Non-pigmented ciliary epithelial cell (primary cell): ENCODE data around the gene C1QTNF6.

Experiments
- DNase-seq: peaks from one replicate; pipeline ENCODE4 v3.0.0-alpha.2; 2010; ENCODE audit warnings: low read depth

The C1QTNF6 gene

DNA sequence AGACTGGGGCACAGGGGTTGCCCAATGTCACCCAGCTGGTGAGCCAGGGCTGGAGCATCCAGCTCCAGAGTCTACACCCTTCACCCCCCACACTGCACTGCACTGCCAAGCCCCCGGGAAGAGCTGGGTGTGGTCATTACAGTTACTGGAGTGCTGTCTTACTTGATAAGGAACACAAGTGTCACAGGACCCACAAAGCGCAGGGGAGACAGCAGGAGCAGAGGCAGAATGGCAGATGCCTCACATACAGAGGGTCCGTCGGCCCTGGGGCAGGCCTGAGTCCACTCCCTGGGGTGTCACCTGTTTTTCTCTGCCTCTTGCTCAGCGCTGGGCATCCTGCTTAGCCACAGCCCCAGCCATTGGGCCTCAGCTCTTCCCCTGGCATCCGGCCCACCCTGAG lies 46.1 kb downstream of the C1QTNF6 start:
- no peak for DNase-seq

DNA sequence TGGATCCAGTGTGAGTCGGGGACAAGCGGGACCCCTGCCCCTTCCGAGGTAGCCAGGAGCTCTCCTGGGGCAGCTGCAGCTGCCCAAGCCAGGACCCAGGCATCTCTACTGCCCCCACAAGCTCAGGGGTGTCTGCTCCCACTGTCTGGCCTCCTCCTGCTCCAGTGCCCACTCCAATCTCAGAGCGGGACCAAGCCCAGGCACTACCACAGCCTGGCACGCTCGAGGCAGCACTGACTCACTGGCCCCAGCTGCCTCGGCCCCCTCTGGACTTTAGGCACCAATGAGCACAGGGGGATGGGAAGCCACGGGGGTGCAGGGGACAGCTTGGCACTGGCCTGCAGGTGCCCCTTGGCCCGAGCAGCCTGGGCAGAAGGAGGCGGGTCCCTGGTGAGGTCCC lies 46.6 kb downstream of the C1QTNF6 start:
- no peak for DNase-seq

DNA sequence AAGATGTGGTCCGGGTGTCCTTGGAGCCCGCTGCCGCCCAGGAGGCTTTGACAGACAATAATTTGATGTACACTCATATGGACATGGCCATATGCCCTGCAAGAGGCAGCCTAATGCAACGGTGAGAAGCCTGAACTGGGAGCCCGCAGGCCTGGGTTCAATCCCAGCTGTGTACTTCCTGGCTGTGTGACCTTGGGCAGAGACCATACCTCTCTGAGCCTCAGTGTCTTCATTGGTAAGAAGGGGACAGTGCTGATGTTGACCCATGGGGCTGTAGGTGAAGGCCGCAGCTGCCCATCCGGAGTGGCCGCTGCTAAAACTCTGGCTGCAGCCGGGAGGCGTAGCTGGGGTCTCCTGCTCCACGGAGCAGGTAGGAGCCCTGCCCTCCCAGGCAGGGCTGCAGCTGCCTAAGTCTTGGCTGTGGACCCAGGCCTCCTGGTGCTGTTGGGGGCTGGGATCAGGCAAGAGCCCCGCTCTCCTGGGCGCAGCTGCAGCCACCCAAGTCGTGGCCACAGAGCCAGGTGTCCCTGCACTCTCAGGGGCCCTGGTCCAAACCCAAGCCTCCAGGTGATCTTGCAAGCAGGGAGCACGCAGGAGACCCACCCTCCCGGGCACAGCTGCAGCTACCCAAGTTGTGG lies 47.2 kb downstream of the C1QTNF6 start:
- DNase-seq, result no peak

DNA sequence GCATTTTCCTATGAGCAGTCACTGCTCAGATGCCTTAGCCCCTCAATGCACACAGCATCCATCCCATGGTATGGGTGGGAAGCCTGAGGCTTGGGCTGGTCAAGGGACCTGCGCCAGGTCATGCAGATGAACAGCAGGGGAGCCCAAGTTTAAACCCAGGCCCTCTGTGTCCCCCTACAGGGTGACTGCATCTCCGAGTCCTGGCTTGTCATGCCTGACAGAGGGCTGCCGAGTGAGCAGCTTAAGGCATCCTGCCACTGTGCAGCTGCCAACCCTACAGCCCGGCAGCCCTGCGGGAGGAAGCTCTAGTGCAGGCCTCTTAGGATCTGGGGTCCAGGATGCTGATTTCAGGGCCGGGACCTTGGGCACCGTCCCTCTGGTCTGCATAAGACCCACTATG lies 48.3 kb downstream of the C1QTNF6 start:
- no peak for DNase-seq

DNA sequence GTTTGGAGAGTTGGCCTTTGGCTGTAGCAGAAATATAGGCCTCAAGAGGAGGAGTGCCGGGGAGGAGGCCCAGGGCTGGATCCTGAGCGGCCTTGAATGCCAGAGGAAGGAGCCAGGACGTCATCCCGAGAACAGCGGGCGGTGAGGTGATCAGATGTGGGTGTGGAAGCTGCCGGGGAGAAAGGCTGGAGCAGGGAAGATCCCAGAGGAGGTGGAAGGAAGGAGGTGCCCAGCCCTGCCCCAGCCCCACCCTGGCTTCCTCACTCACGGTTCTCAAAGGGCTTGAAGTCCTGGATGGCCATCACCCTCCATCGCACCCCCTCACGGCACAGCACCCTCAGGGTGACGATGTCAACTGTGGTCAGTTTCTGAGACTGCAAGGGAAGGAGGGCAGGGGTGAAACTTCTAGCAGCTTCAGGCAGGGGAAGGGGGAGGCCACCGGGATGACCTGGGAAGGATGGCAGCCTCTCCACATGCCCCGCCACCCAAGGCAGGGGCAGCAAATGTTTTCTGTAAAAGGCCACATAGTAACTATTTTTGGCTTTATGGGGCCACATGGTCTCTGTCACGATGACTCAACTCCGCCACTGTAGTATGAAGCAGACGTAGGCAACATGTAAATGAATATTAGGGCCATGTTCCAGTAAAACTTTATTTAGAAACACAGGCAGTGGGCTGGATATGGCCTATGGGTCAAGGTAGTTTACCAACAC lies 49.0 kb downstream of the C1QTNF6 start:
- DNase-seq, result no peak

DNA sequence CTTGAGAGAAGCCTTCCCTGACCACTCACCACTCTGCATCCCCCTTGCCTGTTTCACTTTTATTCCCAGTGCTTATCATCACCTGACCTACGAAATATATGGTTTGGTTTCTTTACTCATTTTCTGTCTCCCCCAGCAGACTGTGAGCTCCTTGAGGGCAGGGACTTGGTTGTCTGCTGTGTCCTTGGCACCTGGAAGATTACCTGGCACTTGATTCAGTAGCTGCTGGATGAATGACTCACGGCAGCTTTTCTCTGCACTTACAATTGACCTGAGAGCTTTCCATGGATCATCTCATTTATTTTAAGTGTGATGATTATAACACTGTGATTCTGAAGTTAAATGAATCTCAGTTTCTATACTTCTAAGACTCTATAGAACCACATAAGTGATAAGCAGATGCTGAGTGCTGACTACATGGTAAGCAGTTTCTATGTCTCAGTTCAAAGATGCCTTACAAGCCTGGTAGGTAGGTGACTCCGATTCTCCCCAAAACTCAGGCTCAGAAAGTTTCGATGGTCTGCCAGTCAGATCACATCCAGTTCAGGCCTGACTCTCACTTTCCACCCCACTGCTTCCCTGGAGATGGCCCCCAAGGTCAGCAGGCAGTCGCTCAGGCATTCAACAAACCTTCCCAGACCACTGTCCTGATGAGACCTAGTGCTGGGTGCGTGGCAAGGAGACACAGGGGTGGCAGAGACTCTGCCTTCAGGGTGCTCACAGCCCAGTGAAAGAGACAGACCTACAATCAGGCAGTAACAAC lies 50.0 kb downstream of the C1QTNF6 start:
- DNase-seq, result no peak

DNA sequence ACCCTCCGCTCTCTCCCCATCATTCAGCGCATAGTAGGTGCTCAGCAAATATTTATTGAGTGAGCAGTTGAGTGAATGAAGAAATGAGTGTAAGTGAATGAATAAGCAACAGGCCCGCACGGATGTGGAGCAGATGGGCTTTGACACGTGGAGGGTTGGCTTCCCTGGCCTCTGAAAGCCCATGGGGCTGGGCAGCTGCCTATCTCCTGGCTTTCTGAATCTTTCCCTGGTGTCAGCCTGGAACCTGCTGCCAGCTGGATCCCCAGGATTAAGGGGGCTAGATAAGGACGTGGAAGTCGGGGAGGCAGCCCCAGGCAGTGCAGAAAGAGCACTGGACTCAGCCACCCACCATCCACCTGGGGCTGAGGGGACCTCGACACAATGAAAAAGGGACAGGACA lies 50.9 kb downstream of the C1QTNF6 start:
- DNase-seq, result no peak

DNA sequence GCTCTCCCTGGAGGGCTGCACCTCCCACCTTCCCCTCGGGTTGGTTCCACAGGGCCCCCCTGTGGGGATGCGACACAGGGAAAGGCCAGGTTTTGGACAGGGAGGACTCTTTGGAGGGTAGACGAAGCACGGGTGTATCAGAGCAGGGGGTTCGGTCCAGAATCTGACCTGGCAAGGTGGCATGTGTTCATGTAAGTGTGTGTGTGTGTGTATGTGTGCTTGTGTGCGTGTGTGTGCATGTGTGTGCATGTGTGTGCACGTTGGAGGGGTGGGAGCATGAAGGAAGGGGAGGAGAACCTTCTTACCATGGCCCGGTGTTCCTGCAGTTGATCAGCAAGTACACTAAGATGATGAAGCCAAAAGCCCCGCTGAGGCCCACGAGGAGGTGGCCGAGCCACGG lies 53.0 kb downstream of the C1QTNF6 start:
- no peak for DNase-seq

DNA sequence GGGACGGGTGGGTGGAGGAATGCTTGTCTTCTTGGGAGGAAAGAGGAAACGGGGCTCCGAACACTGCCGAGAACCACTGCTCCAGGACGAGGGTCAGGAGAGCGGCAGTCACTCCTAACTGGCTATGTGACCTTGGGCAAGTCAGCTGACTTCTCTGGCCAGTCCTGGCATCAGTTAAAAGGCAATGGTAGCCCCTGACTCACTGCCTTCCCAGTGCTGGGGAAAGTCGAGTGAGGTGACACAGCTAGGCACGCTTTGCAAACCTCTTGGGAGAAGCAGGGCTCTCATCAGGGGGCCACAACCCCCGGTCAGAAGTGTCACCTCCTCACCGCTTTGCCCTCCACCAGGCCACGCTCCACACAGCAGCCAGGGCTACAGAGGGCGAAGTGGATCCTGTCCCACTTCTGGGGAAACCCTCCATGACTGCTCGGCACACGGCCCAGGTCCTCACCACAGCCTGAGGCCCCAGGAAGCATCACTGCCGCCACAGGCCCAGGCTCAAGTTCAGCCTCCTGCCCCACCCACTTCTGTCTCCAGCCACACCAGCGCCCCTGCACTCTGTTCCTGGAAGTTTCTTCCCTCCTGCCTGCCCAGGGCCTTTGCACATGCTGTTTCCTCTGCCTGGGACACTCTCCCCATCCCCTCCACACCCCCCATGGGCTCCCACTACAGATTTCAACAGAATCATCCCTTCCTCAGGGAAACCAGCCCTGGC lies 54.6 kb downstream of the C1QTNF6 start:
- no peak for DNase-seq

DNA sequence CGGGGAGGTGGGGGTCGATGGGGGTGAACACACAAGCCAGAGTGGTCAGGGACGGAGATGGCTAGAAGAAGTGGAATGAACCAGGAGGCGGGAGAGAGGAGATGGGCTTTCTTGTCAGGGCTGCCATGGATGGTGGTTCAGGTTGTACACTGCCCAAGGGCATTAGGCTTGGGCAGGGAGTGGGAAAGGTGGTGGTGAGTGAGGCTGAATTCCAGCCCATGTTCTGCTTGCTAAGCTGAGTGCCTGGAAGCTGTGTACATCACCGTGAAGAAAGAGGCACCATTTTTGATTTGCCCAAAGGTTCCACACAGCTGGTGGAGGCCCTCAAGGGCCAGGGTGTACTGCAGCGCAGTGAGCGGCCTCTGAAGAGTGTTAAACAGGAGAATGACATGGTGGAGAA lies 55.3 kb downstream of the C1QTNF6 start:
- DNase-seq, result no peak
